HL-60 (cell line): Measurements from ENCODE around the gene MED10.

Source experiments
- CTCF ChIP-seq: IDR thresholded peaks from one replicate; pipeline ENCODE4 v1.5.1; 2011; ENCODE audit warnings: low read length, control low read depth, inconsistent platforms; ENCODE audit not compliant: insufficient read depth
- GABPA ChIP-seq: IDR thresholded peaks from 2 replicates; pipeline ENCODE4 v1.6.1; 2012; ENCODE audit warnings: low read depth
- POLR2AphosphoS5 ChIP-seq: IDR thresholded peaks from 2 replicates; pipeline ENCODE4 v1.6.1; 2012; ENCODE audit warnings: low read depth
- REST ChIP-seq: IDR thresholded peaks from 2 replicates; pipeline ENCODE4 v1.6.1; 2012; ENCODE audit warnings: low read depth; ENCODE audit not compliant: insufficient replicate concordance
- SPI1 ChIP-seq: IDR thresholded peaks from 2 replicates; pipeline ENCODE4 v1.6.1; 2012; ENCODE audit warnings: low read depth, mild to moderate bottlenecking, borderline replicate concordance

- no peak for TF ChIP-seq SPI1
- TF ChIP-seq CTCF: no peak
- TF ChIP-seq POLR2AphosphoS5: no peak
- TF ChIP-seq REST: no peak
- no peak for TF ChIP-seq GABPA
Observed at GRCh38 chr5:6412811-6413210, 34.5 kb upstream of the MED10 start.
